Activated CD4-positive, alpha-beta T cell treated with anti-CD3 and anti-CD28 coated beads, Interleukin-2, amount 50 U/mL, for 4 hours (primary cell): ENCODE results near the gene INVS.
"Not testable (repeated sequence)": the region's sequence is repeated elsewhere in the genome, so short reads cannot be mapped to it uniquely, and the experiment has no call there.

ENCODE experiments used
- DNase-seq, 2 experiments: peaks; one replicate each; pipeline ENCODE4 v3.0.0-alpha.2; 2020

Gene INVS

GRCh38 chr9:100125236-100125635 lies 26.2 kb downstream of the INVS start:
- DNase-seq, result no peak

DNA sequence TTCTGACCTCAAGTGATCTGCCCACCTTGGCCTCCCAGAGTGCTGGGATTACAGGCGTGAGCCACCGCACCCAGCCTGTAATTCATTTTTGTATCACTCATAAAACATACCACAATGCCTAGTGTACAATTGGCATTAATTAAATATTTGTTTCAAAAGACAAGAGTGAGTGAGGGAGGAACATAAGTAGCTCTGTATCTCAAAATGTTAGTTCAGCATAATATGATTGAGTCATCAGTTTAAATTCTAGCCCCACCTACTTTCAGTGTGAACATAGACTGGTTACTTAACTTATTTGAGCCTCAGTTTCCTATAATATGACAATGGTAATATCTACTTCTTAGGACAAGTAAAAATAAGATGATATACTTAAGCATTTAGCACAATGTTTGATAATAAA lies 26.9 kb downstream of the INVS start:
- DNase-seq, result no peak

DNA sequence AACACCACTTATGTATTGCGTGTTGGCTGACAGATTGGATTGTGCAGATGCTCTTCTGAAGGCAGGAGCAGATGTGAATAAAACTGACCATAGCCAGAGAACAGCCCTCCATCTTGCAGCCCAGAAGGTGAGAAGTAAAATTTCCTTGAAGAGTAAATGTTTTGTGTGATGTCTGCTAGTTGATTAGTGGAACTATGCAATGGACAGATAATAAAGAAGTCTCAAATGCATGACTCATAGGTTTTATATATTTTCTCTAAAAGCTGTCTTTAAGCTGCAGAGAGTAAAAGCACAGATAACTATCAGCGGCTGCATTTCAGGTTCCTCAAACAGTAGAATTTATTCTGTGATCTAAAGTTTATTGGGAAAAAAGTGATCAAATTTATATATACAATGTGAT lies 27.4 kb downstream of the INVS start:
- no peak for DNase-seq

DNA sequence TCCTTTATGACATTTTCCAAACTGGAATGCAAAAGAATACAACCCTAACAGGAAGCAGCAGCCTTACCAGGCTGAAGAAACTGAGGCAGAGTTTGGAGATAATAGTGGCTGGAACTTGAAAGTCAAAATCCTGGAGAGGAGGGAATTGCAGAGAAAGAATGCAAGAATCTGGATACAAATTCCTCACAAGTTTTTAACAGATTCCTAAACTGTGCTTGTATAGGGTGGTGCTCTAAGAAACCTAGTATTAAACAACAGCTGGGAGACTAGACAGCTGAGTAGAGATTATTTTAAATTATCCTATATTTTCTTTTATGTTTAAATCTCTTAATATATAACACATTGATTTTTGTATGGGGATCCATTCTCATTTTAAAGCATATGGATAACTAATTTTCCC lies 30.7 kb downstream of the INVS start:
- no peak for DNase-seq

DNA sequence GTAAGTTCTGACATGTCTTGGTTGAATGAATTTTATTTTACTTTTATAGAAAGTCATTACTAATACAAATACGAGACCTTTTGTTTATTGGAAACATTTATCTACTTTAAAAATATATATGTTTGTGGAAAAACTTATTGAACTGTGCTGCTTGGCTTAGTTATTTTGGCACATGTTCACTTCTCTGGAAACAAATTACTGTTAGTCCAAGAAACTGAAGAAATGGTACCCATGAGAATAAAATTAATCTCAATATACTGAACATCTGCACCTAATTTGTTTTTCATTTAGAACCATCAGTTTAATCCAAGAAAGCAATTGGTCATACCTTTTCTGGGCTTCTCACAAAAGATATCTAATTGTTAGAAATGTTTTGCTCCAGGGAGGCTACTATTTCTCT lies 32.2 kb downstream of the INVS start:
- no peak for DNase-seq

- no peak for DNase-seq
Measured at GRCh38 chr9:100131875-100132430, 32.9 kb downstream of the INVS start.

DNA sequence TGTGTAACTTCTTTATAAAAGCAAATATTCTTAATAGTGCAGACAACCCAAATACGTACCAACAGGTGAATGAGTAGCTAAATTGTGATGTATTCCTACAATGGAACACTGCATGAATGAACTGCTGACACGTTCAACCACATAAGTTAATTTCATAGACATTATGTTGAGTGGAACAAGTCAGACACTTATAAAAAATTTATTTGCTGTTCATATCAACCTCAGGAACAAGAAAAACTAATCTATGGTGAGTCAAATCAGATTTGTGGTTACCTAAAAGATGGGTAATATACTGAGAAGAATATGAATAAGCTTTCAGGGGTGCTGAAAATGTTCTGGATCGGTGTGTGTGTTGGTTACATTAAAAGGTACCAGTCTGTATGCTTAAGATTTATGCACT lies 35.7 kb downstream of the INVS start:
- no peak for DNase-seq

DNA sequence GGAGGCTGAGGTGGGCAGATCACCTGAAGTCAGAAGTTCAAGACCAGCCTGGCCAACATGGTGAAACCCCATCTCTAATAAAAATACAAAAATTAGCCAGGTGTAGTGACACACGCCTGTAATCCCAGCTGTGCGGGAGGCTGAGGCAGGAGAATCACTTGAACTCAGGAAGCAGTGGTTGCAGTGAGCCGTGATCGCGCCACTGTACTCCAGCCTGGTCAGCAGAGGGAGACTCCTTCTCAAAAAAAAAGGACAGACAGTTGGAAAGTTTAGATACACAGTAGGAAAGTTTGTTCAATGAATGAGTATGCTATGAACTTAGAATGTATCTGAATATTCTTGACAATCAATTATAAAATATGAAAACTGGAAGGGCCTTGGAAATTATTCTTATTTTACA lies 37.8 kb downstream of the INVS start:
- DNase-seq, result not testable (repeated sequence)

DNA sequence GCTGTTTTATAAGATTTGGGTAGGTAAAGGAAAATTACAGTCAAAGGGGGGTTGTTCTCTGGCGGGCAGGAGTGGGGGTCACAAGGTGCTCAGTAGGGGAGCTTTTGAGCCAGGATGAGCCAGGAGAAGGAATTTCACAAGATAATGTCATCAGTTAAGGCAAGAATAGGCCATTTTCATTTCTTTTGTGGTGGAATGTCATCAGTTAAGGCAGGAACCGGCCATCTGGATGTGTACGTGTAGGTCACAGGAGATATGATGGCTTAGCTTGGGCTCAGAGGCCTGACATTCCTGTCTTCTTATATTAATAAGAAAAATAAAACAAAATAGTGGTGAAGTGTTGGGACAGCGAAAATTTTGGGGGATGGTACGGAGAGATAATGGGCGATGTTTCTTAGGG lies 41.3 kb downstream of the INVS start:
- not testable (repeated sequence) for DNase-seq

GRCh38 chr9:100141862-100142261 lies 42.8 kb downstream of the INVS start:
- not testable (repeated sequence) for DNase-seq

GRCh38 chr9:100145167-100145934 lies 46.3 kb downstream of the INVS start:
- not testable (repeated sequence) for DNase-seq

DNA sequence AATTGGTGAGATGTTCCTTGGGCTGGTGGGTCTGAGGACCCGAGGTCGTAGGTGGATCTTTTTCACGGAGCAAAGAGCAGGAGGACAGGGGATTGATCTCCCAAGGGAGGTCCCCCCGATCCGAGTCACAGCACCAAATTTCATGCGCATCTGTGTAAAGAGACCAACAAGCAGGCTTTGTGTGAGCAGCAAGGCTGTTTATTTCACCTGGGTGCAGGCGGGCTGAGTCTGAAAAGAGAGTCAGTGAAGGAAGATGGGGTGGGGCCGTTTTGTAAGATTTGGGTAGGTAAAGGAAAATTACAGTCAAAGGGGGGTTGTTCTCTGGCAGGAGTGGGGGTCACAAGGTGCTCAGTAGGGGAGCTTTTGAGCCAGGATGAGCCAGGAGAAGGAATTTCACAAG lies 46.9 kb downstream of the INVS start:
- DNase-seq, result not testable (repeated sequence)

- no peak for DNase-seq
Measured at GRCh38 chr9:100150214-100150613, 51.2 kb downstream of the INVS start.

GRCh38 chr9:100160021-100160420 lies 61.0 kb downstream of the INVS start:
- DNase-seq, result no peak

GRCh38 chr9:100167176-100167575 lies 68.1 kb downstream of the INVS start:
- no peak for DNase-seq

- DNase-seq, result no peak
Measured at GRCh38 chr9:100167915-100168654, 69.0 kb downstream of the INVS start.

GRCh38 chr9:100170085-100170484 lies 71.0 kb downstream of the INVS start:
- no peak for DNase-seq

GRCh38 chr9:100170556-100170955 lies 71.5 kb downstream of the INVS start:
- DNase-seq, result no peak

DNA sequence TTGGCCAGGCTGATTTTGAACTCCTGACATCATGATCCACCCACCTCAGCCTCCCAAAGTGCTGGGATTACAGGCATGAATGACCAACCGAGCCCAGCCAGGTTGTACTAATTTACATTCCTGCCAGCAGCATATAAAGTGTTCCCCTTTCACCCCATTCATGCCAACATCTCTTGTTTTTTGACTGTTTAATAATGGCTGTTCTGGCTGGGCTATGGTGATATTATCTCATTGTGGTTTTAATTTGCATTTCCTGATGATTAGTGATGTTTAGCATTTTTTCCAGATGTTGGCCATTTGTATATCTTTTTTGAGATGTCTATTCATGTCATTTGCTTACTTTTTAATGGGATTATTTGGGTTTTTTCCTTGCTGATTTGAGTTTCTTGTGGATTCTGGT lies 87.3 kb downstream of the INVS start:
- no peak for DNase-seq

GRCh38 chr9:100190339-100190738 lies 91.3 kb downstream of the INVS start:
- no peak for DNase-seq

GRCh38 chr9:100191264-100191663 lies 92.2 kb downstream of the INVS start:
- DNase-seq, result no peak

DNA sequence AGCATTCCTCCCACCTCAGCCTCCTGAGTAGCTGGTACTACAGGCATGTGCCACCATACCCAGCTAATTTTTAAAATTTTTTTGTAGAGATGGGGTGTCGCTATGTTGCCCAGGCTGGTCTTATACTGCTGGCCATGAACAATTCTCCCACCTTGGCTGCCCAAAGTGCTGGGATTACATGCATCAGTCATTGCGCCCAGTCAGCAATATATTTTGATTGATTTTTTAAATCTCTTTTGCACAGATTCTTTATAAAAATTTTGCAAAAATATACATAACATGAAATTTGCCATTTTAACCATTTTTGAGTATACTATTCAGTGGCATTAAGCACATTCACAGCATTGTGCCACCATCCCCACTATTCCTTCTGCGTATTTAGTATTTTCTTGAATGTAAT lies 94.0 kb downstream of the INVS start:
- DNase-seq, result no peak

DNA sequence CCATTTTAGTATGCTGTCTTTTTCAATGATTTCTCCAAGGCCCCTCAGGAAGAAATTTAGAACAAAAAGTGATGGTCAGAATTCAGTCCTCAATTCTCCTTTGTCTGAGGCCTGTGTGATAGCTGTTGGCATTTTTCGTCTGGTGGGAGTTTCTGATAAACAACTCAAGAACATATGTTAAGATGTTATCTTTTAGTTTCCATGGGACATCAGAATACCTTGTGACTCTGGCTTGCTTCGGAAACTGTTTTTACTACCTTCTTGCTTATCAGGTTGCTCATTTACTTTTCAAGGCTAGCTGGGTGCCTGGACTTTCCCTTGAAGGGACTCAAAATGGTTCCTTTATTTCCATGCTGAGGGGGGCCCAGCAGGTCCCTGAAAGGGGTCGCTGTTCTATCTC lies 97.2 kb downstream of the INVS start:
- DNase-seq, result no peak

DNA sequence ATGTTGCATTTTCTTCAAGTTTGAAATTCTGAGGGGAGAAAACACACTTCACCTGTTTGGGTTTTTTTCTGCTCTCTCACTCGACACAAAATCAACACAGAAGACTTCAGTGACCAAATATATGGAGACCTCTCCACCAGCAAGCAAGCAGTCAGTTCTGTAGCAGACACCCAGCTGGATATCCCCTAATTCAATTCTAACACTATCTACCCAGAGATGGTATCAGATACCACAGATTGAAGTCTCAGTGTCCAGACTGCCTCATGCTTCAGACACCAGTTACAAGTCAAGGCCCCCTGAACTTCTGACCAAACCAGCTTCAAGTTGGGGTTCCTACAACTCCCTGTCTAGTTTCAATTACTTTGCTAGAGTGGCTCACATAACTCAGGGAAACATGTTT lies 97.8 kb downstream of the INVS start:
- DNase-seq, result no peak
